Kidney (tissue), 14 donors: Measurements from ENCODE around the gene CCM2. TPM values are rescaled to one million over a fixed set of nuclear protein-coding genes. Genes with fewer than 3 reads are reported as not detected.

ENCODE experiments used
- DNase-seq, 5 donors: peaks; one replicate each; pipeline ENCODE4 v3.0.0-alpha.2; 2013 to 2020
- FAIRE-seq: peaks from 2 replicates; lab custom pipeline; 2012; peaks lifted over from hg19 to GRCh38; lab: Jason Lieb, UNC
- H3K27ac ChIP-seq, 2 donors: one replicate each; pipeline ENCODE4 v1.7.0; 2013; ENCODE audit warnings: low read depth in 2 of 2, low read length in 2 of 2, inconsistent platforms in 1 of 2
- H3K27me3 ChIP-seq: one replicate; pipeline ENCODE4 v1.7.1; 2013; ENCODE audit warnings: low read length, inconsistent platforms; ENCODE audit not compliant: control insufficient read depth, insufficient read depth
- H3K36me3 ChIP-seq, 3 donors: one replicate each; pipeline versions ENCODE4 v1.7.0 to v1.7.1; 2013; ENCODE audit warnings: low read length in 3 of 3, control low read depth in 1 of 3, inconsistent platforms in 1 of 3; ENCODE audit not compliant: insufficient read depth in 3 of 3, control insufficient read depth in 2 of 3
- H3K4me1 ChIP-seq, 3 donors: one replicate each; pipeline versions ENCODE4 v1.7.0 to v1.7.1; 2013; ENCODE audit warnings: low read length in 3 of 3, inconsistent platforms in 1 of 3, low read depth in 1 of 3; ENCODE audit not compliant: control insufficient read depth in 2 of 3, insufficient read depth in 2 of 3
- H3K4me3 ChIP-seq, 3 donors: one replicate each; pipeline versions ENCODE4 v1.7.0 to v1.8.1; 2013; ENCODE audit warnings: low read length in 3 of 3, control low read depth in 1 of 3, inconsistent platforms in 1 of 3
- H3K9ac ChIP-seq, 3 donors: one replicate each; pipeline versions ENCODE4 v1.7.0 to v1.7.1; 2013; ENCODE audit warnings: low read length in 3 of 3, control low read depth in 1 of 3, inconsistent platforms in 1 of 3
- H3K9me3 ChIP-seq, 3 donors: one replicate each; pipeline versions ENCODE4 v1.7.0 to v1.7.1; 2013; ENCODE audit warnings: low read length in 3 of 3, control low read depth in 1 of 3, inconsistent platforms in 1 of 3; ENCODE audit not compliant: control insufficient read depth in 2 of 3, insufficient read depth in 1 of 3
- intact Hi-C: fragments of 100-400 bp; cut with DNase I; formaldehyde crosslinking; loops from one replicate; pipeline ENCODE4 v1.11.1; 2022
- polyA plus RNA-seq: library from polyadenylated mRNA; stranded (reverse); fragments of 350-450 nt; fragmentation: Illumina TruSeq; extraction: RNeasy Lipid Tissue Mini Kit (QIAGEN cat#74804); gene quantifications from one replicate; pipeline ENCODE4 v1.2.3, GENCODE V29; 2014; ENCODE audit warnings: low read depth, low replicate concordance; ENCODE audit not compliant: insufficient read depth
- total RNA-seq: library from RNA; stranded (reverse); fragmentation: NEBNext Ultra II Directional; extraction: Animal tissue kit (Norgen Biotek cat#: 25700); gene quantifications from one replicate; pipeline ENCODE4 v1.2.1, GENCODE V29; 2021
- TF ChIP-seq, protein P1 (sequence below): IDR thresholded peaks from 3 replicates; pipeline ENCODE4 v1.5.1; 2012; ENCODE audit warnings: mild to moderate bottlenecking, moderate library complexity, borderline replicate concordance; ENCODE audit not compliant: insufficient read depth; ENCODE audit errors: extremely low read depth
- donor health status: control.
- donor health status: control.
- donor health status: control.
- donor health status: control.
- donor health status: control.
- donor health status: DM: yes; HTN: yes; CAD: no.
- donor health status: Normal renal cell carcinoma (clear cell type).

Gene CCM2
- total and polyA plus RNA-seq, 2 donors from 2014 or later: 35.0 to 37.8 TPM

- H3K9me3 ChIP-seq: no peaks in the 10 kb centered on the region
- H3K4me1 ChIP-seq: peaks cover 0 to 5% (median 0%) of the 10 kb centered on the region in 3 donors
- DNase-seq (peak in 1 of 5 donors; percentile 61), FAIRE-seq (no peak)
- intact Hi-C loops: no loop called here
- no peak overlapping the region for H3K4me3 ChIP-seq
- no peaks in the 10 kb centered on the region for H3K36me3 ChIP-seq
- TF ChIP-seq, protein P1, sequence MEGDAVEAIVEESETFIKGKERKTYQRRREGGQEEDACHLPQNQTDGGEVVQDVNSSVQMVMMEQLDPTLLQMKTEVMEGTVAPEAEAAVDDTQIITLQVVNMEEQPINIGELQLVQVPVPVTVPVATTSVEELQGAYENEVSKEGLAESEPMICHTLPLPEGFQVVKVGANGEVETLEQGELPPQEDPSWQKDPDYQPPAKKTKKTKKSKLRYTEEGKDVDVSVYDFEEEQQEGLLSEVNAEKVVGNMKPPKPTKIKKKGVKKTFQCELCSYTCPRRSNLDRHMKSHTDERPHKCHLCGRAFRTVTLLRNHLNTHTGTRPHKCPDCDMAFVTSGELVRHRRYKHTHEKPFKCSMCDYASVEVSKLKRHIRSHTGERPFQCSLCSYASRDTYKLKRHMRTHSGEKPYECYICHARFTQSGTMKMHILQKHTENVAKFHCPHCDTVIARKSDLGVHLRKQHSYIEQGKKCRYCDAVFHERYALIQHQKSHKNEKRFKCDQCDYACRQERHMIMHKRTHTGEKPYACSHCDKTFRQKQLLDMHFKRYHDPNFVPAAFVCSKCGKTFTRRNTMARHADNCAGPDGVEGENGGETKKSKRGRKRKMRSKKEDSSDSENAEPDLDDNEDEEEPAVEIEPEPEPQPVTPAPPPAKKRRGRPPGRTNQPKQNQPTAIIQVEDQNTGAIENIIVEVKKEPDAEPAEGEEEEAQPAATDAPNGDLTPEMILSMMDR: no peak
- H3K27me3 ChIP-seq: no peaks in the 10 kb centered on the region
- H3K9ac ChIP-seq: no peak overlapping the region
- H3K27ac ChIP-seq: no peak overlapping the region
Measured at GRCh38 chr7:44975331-44976039, 24.5 kb upstream of the CCM2 start.

GRCh38 chr7:44976040-44976745 lies 23.8 kb upstream of the CCM2 start:
- no peaks in the 10 kb centered on the region for H3K27me3 ChIP-seq
- no peak overlapping the region for H3K4me3 ChIP-seq
- peaks cover 0 to 3% (median 0%) of the 10 kb centered on the region in 3 donors for H3K36me3 ChIP-seq
- no peaks in the 10 kb centered on the region for H3K9me3 ChIP-seq
- peaks cover 0 to 5% (median 0%) of the 10 kb centered on the region in 3 donors for H3K4me1 ChIP-seq
- intact Hi-C loops: no loop called here
- TF ChIP-seq, protein P1: no peak
- DNase-seq (peak in 1 of 5 donors; percentile 51), FAIRE-seq (no peak)
- H3K27ac ChIP-seq: no peak overlapping the region
- no peak overlapping the region for H3K9ac ChIP-seq

GRCh38 chr7:44976746-44977196 lies 23.2 kb upstream of the CCM2 start:
- intact Hi-C loops: no loop called here
- Histone ChIP-seq H3K9ac (no peak overlapping the region), H3K9me3 (no peaks in the 10 kb centered on the region), H3K27me3 (no peaks in the 10 kb centered on the region), H3K27ac (no peak overlapping the region), H3K4me1 (peaks cover 0 to 5% (median 0%) of the 10 kb centered on the region in 3 donors), H3K4me3 (no peak overlapping the region), H3K36me3 (peaks cover 0 to 6% (median 0%) of the 10 kb centered on the region in 3 donors)
- TF ChIP-seq, protein P1: no peak
- peak in 1 of 5 donors; percentile 62 for DNase-seq
- FAIRE-seq: no peak
